HG03558 (cell line): ENCODE data around the gene AFMID.
"Not testable (repeated sequence)": the region's sequence is repeated elsewhere in the genome, so short reads cannot be mapped to it uniquely, and the experiment has no call there.

Source experiments
- ATAC-seq: cut with Tn5 transposase; IDR thresholded peaks from one replicate; pipeline ENCODE4 v1.9.1; 2021; ENCODE audit warnings: moderate number of reproducible peaks; ENCODE audit not compliant: unreplicated experiment; ENCODE audit errors: extremely low read depth

Gene AFMID

GRCh38 chr17:78151514-78152008, 35.6 kb upstream of the AFMID start:
- no peak for ATAC-seq

- ATAC-seq = no peak
Observed at GRCh38 chr17:78154903-78155811, 32.0 kb upstream of the AFMID start.

GRCh38 chr17:78159575-78160158, 27.5 kb upstream of the AFMID start:
- ATAC-seq = no peak

- no peak for ATAC-seq
Observed at GRCh38 chr17:78163881-78164747, 23.0 kb upstream of the AFMID start.

- no peak for ATAC-seq
Observed at GRCh38 chr17:78164748-78165607, 22.2 kb upstream of the AFMID start.

- no peak for ATAC-seq
Observed at GRCh38 chr17:78166416-78166815, 20.7 kb upstream of the AFMID start.

- no peak for ATAC-seq
Observed at GRCh38 chr17:78168242-78168902, 18.8 kb upstream of the AFMID start, which contains the start of gene SYNGR2. TSS of gene SYNGR2 (plus strand) at chr17:78168581. CDS start at chr17:78168617, 36 bp downstream.

- no peak for ATAC-seq
Observed at GRCh38 chr17:78168903-78169793, 18.0 kb upstream of the AFMID start.

GRCh38 chr17:78170692-78171590, 16.2 kb upstream of the AFMID start:
- no peak for ATAC-seq

GRCh38 chr17:78171591-78172248, 15.4 kb upstream of the AFMID start:
- ATAC-seq = not testable (repeated sequence)

- no peak for ATAC-seq
Observed at GRCh38 chr17:78172249-78173051, 14.7 kb upstream of the AFMID start.

- ATAC-seq = no peak
Observed at GRCh38 chr17:78173097-78173715, 14.0 kb upstream of the AFMID start.

- no peak for ATAC-seq
Observed at GRCh38 chr17:78174346-78174869, 12.8 kb upstream of the AFMID start.

- no peak for ATAC-seq
Observed at GRCh38 chr17:78174870-78175642, 12.1 kb upstream of the AFMID start.
